Activated CD4-positive, alpha-beta T cell treated with anti-CD3 and anti-CD28 coated beads for 48 hours (primary cell): ENCODE data around the gene GRAMD1B.

Source experiments
- DNase-seq: peaks from one replicate; pipeline ENCODE4 v3.0.0-alpha.2; 2020

Gene GRAMD1B

GRCh38 chr11:123653827-123654565 is 223.9 kb downstream of the GRAMD1B start:
- peak; percentile 49 for DNase-seq

- peak; percentile 26 for DNase-seq
These were observed 224.6 kb downstream of the GRAMD1B start, which contains the start of gene SCN3B for GRCh38 chr11:123654566-123655081. Gene SCN3B (minus strand): TSS chr11:123654624. CDS start chr11:123653801, 823 bp downstream.

GRCh38 chr11:123659311-123659710 is 229.2 kb downstream of the GRAMD1B start:
- no peak for DNase-seq

DNA sequence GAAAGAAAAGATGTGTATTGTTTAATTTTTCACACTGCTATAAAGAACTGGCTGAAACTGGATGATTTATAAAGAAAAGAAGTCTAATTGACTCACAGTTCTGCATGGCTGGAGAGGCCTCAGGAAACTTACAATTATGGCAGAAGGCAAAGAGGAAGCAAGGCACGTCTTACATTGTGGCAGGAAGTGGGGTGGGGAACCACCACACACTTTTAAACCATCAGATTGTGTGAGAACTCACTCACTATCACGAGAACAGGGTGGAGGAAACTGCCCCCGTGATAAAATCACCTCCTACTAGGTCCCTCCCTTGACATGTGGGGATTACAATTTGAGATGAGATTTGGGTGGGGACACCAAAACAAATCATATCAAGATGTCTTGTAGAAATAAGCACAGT is 229.9 kb downstream of the GRAMD1B start:
- DNase-seq: peak; percentile 15

- DNase-seq: no peak
These were observed 235.2 kb downstream of the GRAMD1B start for GRCh38 chr11:123665306-123665705.

DNA sequence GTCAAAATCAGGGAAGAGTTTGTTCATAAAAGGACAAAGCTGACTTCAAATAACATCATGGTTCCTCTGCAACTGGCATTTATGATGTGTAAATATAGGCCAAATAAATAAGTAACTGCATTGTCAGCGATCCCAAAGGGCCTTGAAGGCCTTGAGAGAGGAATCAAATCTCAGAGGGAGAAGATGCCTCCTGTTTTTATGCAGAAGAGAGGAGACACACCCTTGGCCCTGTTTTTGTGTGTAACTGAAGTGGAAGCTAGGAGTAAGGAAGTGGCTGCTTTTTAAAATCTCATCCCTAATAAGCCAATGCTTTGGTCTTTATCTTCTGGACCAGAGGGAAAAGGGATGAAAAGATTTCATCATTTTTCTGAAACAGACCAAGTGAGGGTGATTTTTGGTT is 240.0 kb downstream of the GRAMD1B start:
- no peak for DNase-seq

DNA sequence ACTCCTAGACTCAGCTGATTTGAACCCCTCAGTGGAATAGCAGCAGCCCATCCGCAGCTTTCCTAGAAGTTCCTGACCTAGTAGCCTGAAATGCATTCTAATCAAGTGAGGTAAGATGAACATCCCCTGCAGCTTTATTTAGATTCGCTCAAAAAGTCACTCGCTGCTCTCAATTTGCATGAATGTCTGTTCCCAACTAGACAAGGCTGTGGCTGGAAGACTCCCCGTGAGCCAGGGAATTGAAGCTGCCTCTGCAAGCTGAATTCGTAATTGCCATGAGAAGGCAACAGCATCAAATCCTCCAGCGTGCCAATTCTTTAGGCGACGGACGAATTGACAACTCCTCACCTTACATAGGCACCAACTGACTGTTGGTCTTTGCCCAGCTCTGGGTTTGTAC is 241.5 kb downstream of the GRAMD1B start:
- no peak for DNase-seq

DNA sequence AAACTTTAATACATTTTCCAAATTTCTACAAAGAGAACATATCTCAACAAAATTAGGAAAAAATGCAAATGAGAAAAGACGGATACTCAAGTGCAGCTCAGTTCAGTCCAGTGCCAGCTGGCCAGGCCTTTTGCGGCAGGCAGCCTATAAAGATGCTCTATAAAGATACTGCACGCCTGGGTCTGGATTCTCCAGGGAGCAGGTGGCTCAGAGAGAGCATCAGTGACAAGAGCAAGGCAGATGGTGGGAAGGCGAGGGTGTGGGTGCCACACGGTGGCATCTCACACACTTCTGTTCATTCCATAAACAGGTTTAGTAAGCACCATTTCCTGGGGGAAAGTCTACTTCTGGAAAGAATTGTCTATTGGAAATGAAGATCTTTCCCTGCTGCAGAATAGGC is 242.5 kb downstream of the GRAMD1B start:
- DNase-seq: no peak

- no peak for DNase-seq
These were observed 244.2 kb downstream of the GRAMD1B start for GRCh38 chr11:123674297-123674696.
